Sigmoid colon (tissue), 7 donors: ENCODE data around the gene PDCD11. TPM values are rescaled to one million over a fixed set of nuclear protein-coding genes. Genes with fewer than 3 reads are reported as not detected.
"Not testable (repeated sequence)": the region's sequence is repeated elsewhere in the genome, so short reads cannot be mapped to it uniquely, and the experiment has no call there.

Experiments
- DNase-seq: peaks from one replicate; pipeline ENCODE4 v3.0.0-alpha.2; 2019
- H3K27ac ChIP-seq, 4 donors: fragments of 200-600 bp; sonication (generic); one replicate each; pipeline ENCODE4 v1.5.1; 2016 to 2019; ENCODE audit warnings: mild to moderate bottlenecking in 1 of 4
- H3K27me3 ChIP-seq, 3 donors: fragments of 200-600 bp; sonication (generic); one replicate each; pipeline ENCODE4 v1.5.1; 2019; ENCODE audit warnings: mild to moderate bottlenecking in 1 of 3
- H3K36me3 ChIP-seq, 4 donors: fragments of 200-600 bp; sonication (generic); one replicate each; pipeline ENCODE4 v1.5.1; 2016 to 2019
- H3K4me1 ChIP-seq, 4 donors: fragments of 200-600 bp; sonication (generic); one replicate each; pipeline ENCODE4 v1.5.1; 2017 to 2019
- H3K4me3 ChIP-seq, 4 donors: fragments of 200-600 bp; sonication (generic); one replicate each; pipeline ENCODE4 v1.5.1; 2017 to 2019; ENCODE audit warnings: mild to moderate bottlenecking in 2 of 4, moderate library complexity in 1 of 4
- H3K9me3 ChIP-seq, 4 donors: fragments of 200-600 bp in 3 of 4; sonication (generic) in 3 of 4; one replicate each; pipeline versions ENCODE4 v1.5.1 to v1.6.1; 2013 to 2019
- CTCF ChIP-seq, 4 experiments: fragments of 450-650 bp in 3 of 4; fragments of 200-600 bp in 1 of 4; IDR thresholded peaks; one replicate each; pipeline ENCODE4 v1.5.1; 2016 to 2019; ENCODE audit warnings: antibody characterized with exemption in 4 of 4, mild to moderate bottlenecking in 3 of 4, moderate library complexity in 2 of 4
- EP300 ChIP-seq, 4 donors: sonication (generic); formaldehyde crosslinking; IDR thresholded peaks; one replicate each; pipeline ENCODE4 v1.6.1; 2017; ENCODE audit warnings: antibody characterized with exemption in 4 of 4
- POLR2A ChIP-seq, 2 donors: fragments of 450-650 bp; IDR thresholded peaks; one replicate each; pipeline ENCODE4 v1.6.1; 2016; ENCODE audit warnings: antibody characterized with exemption in 2 of 2, mild to moderate bottlenecking in 2 of 2, moderate library complexity in 2 of 2
- POLR2AphosphoS5 ChIP-seq, 4 donors: sonication (generic); formaldehyde crosslinking; IDR thresholded peaks; one replicate each; pipeline ENCODE4 v1.6.1; 2017; ENCODE audit warnings: antibody characterized with exemption in 4 of 4
- WGBS, 2 donors: extraction: QIAGEN DNeasy Blood & Tissue Kit; methylation state at CpG; one replicate each; pipeline ENCODE4 v1.1.7; 2013; 5-methylcytosine and 5-hydroxymethylcytosine counted together
- intact Hi-C: fragments of 100-400 bp; cut with DNase I; formaldehyde crosslinking; loops from one replicate; pipeline ENCODE4 v1.15.1; 2023
- polyA plus RNA-seq, 3 donors: library from polyadenylated mRNA; stranded (reverse); fragments of 200-250 nt; gene quantifications; one replicate each; pipeline ENCODE4 v1.2.3, GENCODE V29; 2013
- total RNA-seq, 4 donors: library from RNA; depleted of rRNA; stranded (reverse); fragments of >200 nt; gene quantifications; one replicate each; pipeline ENCODE4 v1.1.0, GENCODE V29; 2016
- donor health status: healthy with polysubstance abuse.
- donor health status: Bipolar disorder and iron deficiency.
- donor health status: healthy.

The PDCD11 gene
- total and polyA plus RNA-seq, 7 donors = 3.2 to 24.0 (median 11.8) TPM

DNA sequence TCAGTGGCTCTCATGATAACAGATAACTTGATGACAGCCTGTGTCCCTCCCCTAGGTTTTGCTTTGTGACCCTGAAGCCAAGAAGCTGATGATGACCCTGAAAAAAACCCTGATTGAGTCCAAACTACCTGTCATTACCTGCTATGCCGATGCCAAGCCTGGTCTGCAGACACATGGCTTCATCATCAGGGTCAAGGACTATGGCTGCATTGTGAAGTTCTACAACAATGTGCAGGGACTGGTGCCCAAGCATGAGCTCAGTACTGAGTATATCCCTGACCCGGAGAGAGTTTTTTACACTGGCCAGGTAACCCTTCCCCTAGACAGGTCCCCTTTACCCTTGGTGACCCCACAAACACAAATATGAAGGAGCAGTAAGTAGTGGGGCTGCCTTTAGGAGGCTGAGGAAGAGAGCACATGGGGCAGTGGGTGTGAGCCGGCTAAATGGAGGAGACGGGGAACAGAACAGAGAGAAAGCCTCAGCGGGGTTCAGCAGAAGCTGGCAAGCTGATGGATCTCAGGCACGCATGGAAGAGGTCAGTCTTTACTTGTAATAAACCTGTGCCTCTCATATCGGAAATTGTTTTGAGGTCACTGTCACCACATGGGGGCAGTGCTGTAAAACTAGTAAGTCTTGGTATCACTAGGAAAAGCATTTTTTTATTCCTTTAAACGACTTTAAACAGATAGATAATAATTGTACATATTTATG, 20.2 kb downstream of the PDCD11 start:
- Histone ChIP-seq H3K9me3 (no peaks in the 10 kb centered on the region), H3K36me3 (peaks cover 68 to 99% (median 84%) of the 10 kb centered on the region in 4 donors), H3K27ac (no peak overlapping the region), H3K4me1 (no peaks in the 10 kb centered on the region), H3K27me3 (no peaks in the 10 kb centered on the region), H3K4me3 (no peak overlapping the region)
- intact Hi-C loops = loop anchor here (1.0 to 5.0 kb wide), 2 partner anchors 69 to 176 kb away; no protein-coding TSS in a partner anchor
- TF ChIP-seq CTCF (IDR thresholded peaks at IDR 0.05) (peak in 3 of 4 experiments; percentile 21 to 56 (median 36)), EP300 (IDR thresholded peaks at IDR 0.05) (no peak), POLR2AphosphoS5 (IDR thresholded peaks at IDR 0.05) (no peak), POLR2A (IDR thresholded peaks at IDR 0.05) (no peak)
- WGBS, 2 donors = 52 to 56% methylated on average over 8 of the region's 8 CpGs
- DNase-seq = peak; percentile 78

GRCh38 chr10:103417148-103417469, 20.7 kb downstream of the PDCD11 start:
- not testable (repeated sequence) for H3K27me3 ChIP-seq, H3K4me3 ChIP-seq, H3K27ac ChIP-seq, DNase-seq, H3K4me1 ChIP-seq, H3K9me3 ChIP-seq
- peaks cover 68 to 95% (median 81%) of the 10 kb centered on the region in 4 donors for H3K36me3 ChIP-seq
- intact Hi-C loops = loop anchor here (1.0 to 5.0 kb wide), 2 partner anchors 68 to 175 kb away; no protein-coding TSS in a partner anchor
- 93 to 94% methylated on average over 5 of the region's 5 CpGs for WGBS, 2 donors

DNA sequence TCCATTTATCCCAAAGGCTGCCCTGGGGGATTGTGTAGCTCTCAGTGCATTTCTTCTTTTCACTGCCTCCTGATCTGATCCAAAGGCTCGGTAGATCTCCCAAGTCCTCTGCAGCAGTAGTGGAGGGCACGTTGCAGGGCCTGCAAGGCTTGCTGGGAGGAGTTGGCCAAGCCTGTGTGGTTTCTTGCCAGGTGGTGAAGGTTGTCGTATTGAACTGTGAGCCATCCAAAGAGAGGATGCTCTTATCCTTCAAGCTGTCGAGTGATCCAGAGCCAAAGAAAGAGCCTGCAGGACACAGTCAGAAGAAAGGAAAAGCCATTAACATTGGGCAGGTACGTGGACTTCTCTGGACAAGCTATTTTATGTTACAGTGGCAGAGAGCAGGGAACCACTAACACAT, 21.2 kb downstream of the PDCD11 start:
- H3K27ac ChIP-seq = no peak overlapping the region
- WGBS, 2 donors = 92 to 94% methylated on average over 5 of the region's 5 CpGs
- no peak for DNase-seq
- H3K36me3 ChIP-seq = peaks cover 68 to 95% (median 82%) of the 10 kb centered on the region in 4 donors
- H3K4me1 ChIP-seq = no peaks in the 10 kb centered on the region
- no peaks in the 10 kb centered on the region for H3K27me3 ChIP-seq
- H3K9me3 ChIP-seq = no peaks in the 10 kb centered on the region
- TF ChIP-seq EP300 (IDR thresholded peaks at IDR 0.05) = no peak
- TF ChIP-seq CTCF (IDR thresholded peaks at IDR 0.05) = no peak
- no peak for TF ChIP-seq POLR2AphosphoS5 (IDR thresholded peaks at IDR 0.05)
- intact Hi-C loops = loop anchor here (1.0 to 5.0 kb wide), 2 partner anchors 68 to 175 kb away; no protein-coding TSS in a partner anchor
- no peak overlapping the region for H3K4me3 ChIP-seq

GRCh38 chr10:103419101-103419500, 22.7 kb downstream of the PDCD11 start:
- Histone ChIP-seq H3K36me3 (peaks cover 55 to 95% (median 77%) of the 10 kb centered on the region in 4 donors), H3K4me3 (no peak overlapping the region), H3K27me3 (no peaks in the 10 kb centered on the region), H3K4me1 (no peaks in the 10 kb centered on the region), H3K9me3 (no peaks in the 10 kb centered on the region), H3K27ac (no peak overlapping the region)
- WGBS, 2 donors = 95% methylated on average over 4 of the region's 4 CpGs
- TF ChIP-seq CTCF (IDR thresholded peaks at IDR 0.05) (no peak), EP300 (IDR thresholded peaks at IDR 0.05) (no peak), POLR2AphosphoS5 (IDR thresholded peaks at IDR 0.05) (no peak), POLR2A (IDR thresholded peaks at IDR 0.05) (no peak)
- intact Hi-C loops = loop anchor here (5.0 kb wide), 1 partner anchor 173 kb away; no protein-coding TSS in a partner anchor
- no peak for DNase-seq

DNA sequence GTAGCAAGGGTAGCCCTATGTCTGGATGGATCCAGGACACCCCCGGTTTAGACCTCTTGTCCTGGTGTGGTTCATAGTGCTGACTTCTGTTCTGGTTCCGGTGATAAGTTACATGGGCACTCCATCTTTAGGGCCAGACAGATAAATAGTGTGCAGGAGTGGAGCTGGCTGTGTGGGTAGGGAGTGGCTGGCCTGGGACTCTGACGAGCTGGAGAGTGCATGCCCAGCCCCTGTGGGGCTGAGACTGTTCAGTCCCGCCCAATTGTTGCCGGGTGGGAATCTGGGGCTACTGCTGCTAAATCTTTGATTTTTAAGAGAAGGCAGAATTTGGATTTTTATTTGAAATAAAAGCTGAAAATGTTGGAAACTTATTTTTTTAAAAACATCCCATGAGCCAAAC, 27.3 kb downstream of the PDCD11 start:
- no peaks in the 10 kb centered on the region for H3K27me3 ChIP-seq
- WGBS, 2 donors = 83 to 92% methylated on average over 5 of the region's 5 CpGs
- no peak overlapping the region for H3K27ac ChIP-seq
- intact Hi-C loops = no loop called here
- no peak overlapping the region for H3K4me3 ChIP-seq
- H3K36me3 ChIP-seq = peaks cover 36 to 95% (median 55%) of the 10 kb centered on the region in 4 donors
- TF ChIP-seq POLR2A (IDR thresholded peaks at IDR 0.05) (no peak), EP300 (IDR thresholded peaks at IDR 0.05) (no peak), CTCF (IDR thresholded peaks at IDR 0.05) (no peak), POLR2AphosphoS5 (IDR thresholded peaks at IDR 0.05) (no peak)
- DNase-seq = no peak
- no peaks in the 10 kb centered on the region for H3K4me1 ChIP-seq
- no peaks in the 10 kb centered on the region for H3K9me3 ChIP-seq
